Bronchial epithelial cell (primary cell): Measurements from ENCODE around the gene ITSN1. TPM values are rescaled to one million over a fixed set of nuclear protein-coding genes. Genes with fewer than 3 reads are reported as not detected.

Source experiments
- DNase-seq: peaks from one replicate; pipeline ENCODE4 v3.0.0-alpha.2; 2010; ENCODE audit warnings: low read depth
- FAIRE-seq: peaks from 2 replicates; lab custom pipeline; 2011; peaks lifted over from hg19 to GRCh38; lab: Jason Lieb, UNC
- H3K27me3 ChIP-seq: 2 replicates; pipeline ENCODE4 v1.5.1; 2011; ENCODE audit warnings: low read length; ENCODE audit not compliant: control insufficient read depth, insufficient read depth
- H3K36me3 ChIP-seq: 2 replicates; pipeline ENCODE4 v1.5.1; 2011; ENCODE audit warnings: low read length; ENCODE audit not compliant: control insufficient read depth, insufficient read depth
- H3K4me3 ChIP-seq: 2 replicates; pipeline ENCODE4 v1.5.1; 2011; ENCODE audit warnings: mild to moderate bottlenecking, low read depth, low read length, control low read depth
- total RNA-seq: library from RNA; depleted of rRNA; stranded (reverse); fragments of >200 nt; gene quantifications from 2 replicates; pipeline ENCODE4 v1.2.1, GENCODE V29; 2014
- TF ChIP-seq, protein P1 (sequence below): IDR thresholded peaks from 2 replicates; pipeline ENCODE4 v1.5.1; 2011; ENCODE audit warnings: mild to moderate bottlenecking, moderate library complexity, low read length, control low read depth, inconsistent platforms; ENCODE audit not compliant: insufficient read depth, severe bottlenecking

ITSN1 gene
- total RNA-seq, 1 donor from 2014 or later = 15.0 TPM

DNA sequence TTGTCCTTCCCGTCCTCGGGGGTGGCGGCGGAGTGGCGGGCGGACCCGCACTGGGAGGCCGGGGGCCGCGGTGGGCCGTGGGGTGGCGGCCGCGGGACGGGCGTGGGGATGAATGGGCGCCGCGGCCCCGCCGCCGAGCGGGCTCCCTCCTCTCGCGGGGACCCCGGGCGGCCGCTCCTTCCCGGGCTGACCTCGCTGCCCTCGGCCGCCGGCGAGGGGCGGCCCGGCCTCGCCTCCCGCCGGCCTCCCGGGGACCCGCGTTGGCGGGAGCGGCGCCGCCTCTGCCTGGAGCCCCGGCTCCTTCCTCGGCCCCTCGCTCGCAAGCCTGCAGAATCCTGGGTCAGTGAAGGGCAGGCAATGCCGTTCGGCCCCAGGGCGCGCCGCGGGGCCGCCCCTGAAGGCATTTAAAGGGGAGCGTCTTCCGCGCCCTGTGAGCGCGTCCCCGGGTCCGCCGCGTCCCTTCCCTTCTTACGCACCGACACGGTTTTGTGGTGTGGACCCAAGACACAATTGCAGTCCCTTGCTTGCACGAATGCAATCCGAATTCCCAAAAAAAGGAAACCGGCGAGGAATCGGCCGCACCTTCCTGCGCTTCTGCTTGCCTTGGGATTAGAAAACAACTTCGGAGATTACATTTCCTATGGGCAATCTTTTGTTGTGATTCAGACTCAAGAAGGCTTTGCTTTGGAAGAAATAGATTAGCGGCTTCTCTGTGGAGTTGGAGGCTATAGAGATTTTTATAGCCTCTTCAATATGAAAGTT lies 776 bp downstream of the ITSN1 start:
- H3K27me3 ChIP-seq = no peaks in the 10 kb centered on the region
- DNase-seq (peak; percentile 30), FAIRE-seq (no peak)
- TF ChIP-seq, protein P1, sequence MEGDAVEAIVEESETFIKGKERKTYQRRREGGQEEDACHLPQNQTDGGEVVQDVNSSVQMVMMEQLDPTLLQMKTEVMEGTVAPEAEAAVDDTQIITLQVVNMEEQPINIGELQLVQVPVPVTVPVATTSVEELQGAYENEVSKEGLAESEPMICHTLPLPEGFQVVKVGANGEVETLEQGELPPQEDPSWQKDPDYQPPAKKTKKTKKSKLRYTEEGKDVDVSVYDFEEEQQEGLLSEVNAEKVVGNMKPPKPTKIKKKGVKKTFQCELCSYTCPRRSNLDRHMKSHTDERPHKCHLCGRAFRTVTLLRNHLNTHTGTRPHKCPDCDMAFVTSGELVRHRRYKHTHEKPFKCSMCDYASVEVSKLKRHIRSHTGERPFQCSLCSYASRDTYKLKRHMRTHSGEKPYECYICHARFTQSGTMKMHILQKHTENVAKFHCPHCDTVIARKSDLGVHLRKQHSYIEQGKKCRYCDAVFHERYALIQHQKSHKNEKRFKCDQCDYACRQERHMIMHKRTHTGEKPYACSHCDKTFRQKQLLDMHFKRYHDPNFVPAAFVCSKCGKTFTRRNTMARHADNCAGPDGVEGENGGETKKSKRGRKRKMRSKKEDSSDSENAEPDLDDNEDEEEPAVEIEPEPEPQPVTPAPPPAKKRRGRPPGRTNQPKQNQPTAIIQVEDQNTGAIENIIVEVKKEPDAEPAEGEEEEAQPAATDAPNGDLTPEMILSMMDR = no peak
- H3K36me3 ChIP-seq = no peaks in the 10 kb centered on the region
- peak overlapping the region; percentile 58 for H3K4me3 ChIP-seq

DNA sequence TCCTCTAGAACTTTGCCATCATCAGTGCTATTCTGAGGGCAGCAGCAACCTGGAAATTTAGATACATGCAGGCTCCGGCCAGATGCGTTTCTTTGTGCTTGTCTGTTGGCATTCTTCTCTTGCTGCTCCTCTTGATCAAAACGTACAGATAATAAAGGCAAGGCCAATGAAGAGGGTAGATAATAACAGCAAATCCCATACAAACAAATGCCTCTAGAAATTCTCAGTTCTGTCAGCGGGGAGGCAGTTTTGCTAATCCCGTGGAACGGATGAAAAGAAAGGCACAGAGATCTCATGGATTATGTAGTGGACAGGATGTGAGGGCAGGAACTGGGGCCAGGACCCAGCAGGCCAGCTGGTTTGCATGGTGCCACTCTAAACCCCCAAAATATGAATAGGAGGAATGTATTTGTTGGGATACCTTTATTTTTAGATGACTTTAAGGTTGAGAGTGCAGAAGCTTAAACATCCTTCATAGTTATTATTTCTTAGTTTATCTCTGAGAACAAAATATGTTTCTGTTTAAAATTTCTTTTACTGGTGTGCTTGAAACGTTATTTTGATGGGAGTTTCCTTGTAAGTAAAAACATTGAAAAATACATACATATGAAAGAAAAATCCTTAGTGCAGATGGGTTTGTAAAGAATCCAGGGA lies 1.5 kb downstream of the ITSN1 start:
- TF ChIP-seq, protein P1 = no peak
- H3K27me3 ChIP-seq = no peaks in the 10 kb centered on the region
- peak overlapping the region; percentile 58 for H3K4me3 ChIP-seq
- no peak for DNase-seq
- H3K36me3 ChIP-seq = no peaks in the 10 kb centered on the region
- FAIRE-seq = no peak

DNA sequence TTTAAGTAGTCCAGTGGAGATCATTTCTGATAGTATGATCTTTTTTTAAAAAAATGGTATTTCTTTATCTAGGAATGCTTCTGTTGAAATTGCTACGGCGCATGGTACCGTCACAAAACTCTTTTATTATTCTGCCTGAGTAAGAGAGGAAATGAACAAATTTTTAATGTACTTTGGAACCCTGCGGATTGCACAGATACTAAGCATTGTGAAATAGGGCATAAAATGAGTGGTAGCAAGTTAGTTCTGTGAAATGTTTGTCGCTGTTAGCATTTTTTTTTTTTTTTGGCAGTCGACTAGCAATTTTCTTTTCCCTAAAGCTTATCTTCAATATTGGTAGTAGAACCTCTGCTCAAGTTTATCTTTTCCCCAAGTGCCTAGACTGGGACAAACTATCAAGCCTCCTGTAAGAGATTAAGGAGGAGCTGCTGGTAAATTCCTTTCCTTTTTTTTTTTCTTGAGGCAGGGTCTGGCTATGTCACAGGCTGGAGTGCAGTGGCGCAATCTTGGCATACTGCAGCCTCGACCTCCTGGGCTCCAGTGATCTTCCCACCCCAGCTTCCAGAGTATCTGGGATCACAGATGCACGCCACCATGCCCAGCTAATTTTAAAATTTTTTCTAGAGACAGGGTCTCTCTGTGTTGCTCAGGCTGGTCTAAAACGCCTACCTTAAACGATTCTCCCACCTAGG lies 2.2 kb downstream of the ITSN1 start:
- TF ChIP-seq, protein P1 = no peak
- FAIRE-seq = no peak
- no peaks in the 10 kb centered on the region for H3K27me3 ChIP-seq
- H3K36me3 ChIP-seq = no peaks in the 10 kb centered on the region
- peak; percentile 18 for DNase-seq
- no peak overlapping the region for H3K4me3 ChIP-seq

DNA sequence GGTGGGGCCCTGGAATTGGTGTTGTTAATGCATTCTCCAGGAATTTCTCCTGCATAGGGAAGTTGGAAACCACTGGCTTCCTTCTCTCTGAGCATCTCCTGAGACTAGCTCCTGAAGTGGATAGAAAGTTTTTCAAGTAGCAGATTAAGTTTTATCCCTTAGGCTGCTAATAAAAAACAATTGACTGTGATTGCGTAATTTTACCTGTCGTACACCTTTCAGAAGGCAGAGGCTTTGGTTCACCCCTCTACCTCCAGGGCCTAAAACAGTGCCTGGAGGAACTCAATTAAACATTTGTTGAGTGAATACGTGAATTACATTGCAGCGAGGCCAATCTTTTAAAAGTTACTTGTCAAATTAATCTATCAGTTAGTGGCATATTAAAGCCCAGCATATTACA lies 3.4 kb downstream of the ITSN1 start:
- no peaks in the 10 kb centered on the region for H3K27me3 ChIP-seq
- no peak for DNase-seq
- TF ChIP-seq, protein P1 = no peak
- H3K4me3 ChIP-seq = no peak overlapping the region
- no peak for FAIRE-seq
- no peaks in the 10 kb centered on the region for H3K36me3 ChIP-seq

DNA sequence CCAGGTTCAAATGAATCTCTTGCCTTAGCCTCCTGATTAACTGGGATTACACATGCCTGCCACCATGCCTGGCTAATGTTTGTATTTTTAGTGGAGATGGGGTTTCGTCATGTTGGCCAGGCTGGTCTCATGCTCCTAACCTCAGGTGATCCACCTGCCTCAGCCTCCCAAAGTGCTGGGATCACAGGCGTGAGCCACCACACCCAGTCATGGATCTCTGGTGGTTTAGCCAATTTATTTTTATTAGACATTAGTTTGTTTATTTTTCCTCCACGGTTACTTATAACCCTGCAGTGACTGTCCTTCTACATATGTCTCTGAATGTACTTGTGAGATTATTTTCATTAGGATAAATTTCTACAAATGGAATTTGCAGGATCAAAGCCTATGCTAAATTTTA lies 5.3 kb downstream of the ITSN1 start:
- DNase-seq (no peak), FAIRE-seq (no peak)
- Histone ChIP-seq H3K36me3 (no peaks in the 10 kb centered on the region), H3K4me3 (no peak overlapping the region), H3K27me3 (no peaks in the 10 kb centered on the region)
- TF ChIP-seq, protein P1 = no peak
